ENCODE measurements around the gene ARHGAP32.

DNA sequence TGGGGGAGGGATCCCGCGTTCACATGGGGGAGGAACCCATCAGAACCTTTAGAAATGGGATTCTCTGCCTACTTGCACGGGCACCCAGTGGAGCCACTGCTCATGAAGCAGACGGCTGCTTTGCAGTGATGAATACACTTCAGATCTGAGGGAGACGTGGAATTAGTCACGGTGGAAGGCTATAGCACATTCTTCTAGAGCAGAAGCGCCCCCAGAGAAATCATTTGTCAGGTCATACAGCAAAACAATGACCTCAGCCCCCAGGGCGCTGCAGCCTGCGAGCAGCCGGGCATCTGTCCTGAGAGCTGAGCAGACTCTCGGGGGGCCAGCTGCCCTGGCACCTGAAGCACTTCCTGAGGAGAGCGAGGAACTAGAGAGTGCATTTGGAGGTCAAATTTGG lies 262.1 kb downstream of the ARHGAP32 start:
- TF ChIP-seq, protein P1, sequence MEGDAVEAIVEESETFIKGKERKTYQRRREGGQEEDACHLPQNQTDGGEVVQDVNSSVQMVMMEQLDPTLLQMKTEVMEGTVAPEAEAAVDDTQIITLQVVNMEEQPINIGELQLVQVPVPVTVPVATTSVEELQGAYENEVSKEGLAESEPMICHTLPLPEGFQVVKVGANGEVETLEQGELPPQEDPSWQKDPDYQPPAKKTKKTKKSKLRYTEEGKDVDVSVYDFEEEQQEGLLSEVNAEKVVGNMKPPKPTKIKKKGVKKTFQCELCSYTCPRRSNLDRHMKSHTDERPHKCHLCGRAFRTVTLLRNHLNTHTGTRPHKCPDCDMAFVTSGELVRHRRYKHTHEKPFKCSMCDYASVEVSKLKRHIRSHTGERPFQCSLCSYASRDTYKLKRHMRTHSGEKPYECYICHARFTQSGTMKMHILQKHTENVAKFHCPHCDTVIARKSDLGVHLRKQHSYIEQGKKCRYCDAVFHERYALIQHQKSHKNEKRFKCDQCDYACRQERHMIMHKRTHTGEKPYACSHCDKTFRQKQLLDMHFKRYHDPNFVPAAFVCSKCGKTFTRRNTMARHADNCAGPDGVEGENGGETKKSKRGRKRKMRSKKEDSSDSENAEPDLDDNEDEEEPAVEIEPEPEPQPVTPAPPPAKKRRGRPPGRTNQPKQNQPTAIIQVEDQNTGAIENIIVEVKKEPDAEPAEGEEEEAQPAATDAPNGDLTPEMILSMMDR (IDR thresholded peaks at IDR 0.05 in 8 of 11, conservative IDR thresholded peaks at IDR 0.05 in 3 of 11): no peak
- TF ChIP-seq POLR2A (IDR thresholded peaks at IDR 0.05) (no peak), POLR2AphosphoS5 (IDR thresholded peaks at IDR 0.05) (no peak)

Data from spleen (tissue), 7 donors.